Adrenal gland (tissue), 5 donors: ENCODE data around the gene CEBPZ.

Experiments used
- POLR2A ChIP-seq, 2 donors: fragments of 450-650 bp; IDR thresholded peaks; one replicate each; pipeline ENCODE4 v1.6.1; 2017; ENCODE audit warnings: antibody characterized with exemption in 2 of 2, mild to moderate bottlenecking in 2 of 2, moderate library complexity in 1 of 2
- TF ChIP-seq, protein P1 (sequence below), 6 experiments: fragments of 450-650 bp in 4 of 6; fragments of 200-600 bp in 2 of 6; sonication (generic) in 1 of 6; IDR thresholded peaks; 1 replicate in 5 of 6; 2 replicates in 1 of 6; pipeline versions ENCODE4 v1.5.1 to v1.8.0; 2016 to 2021; ENCODE audit warnings: antibody characterized with exemption in 6 of 6, mild to moderate bottlenecking in 2 of 6, moderate library complexity in 1 of 6
- donor health status: DM: no; HTN: no; CAD: no.

DNA sequence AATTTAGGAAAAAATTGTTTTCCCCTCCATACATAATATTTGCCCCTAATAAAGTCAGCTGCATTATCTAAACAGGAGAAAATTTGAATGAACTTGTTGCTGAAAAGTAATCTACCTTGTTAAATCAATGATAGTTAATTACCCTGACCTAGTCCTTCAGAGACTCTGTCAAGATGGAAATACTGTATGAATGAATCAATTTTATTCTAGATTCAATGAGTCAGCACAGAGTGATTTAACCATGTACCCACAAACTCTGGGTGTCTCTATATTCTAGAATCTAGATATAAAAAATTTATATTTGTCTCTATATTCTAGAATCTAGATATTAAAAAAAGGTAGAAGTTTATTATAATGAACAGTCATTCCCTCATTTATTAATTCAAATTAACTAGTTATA, 36.3 kb upstream of the CEBPZ start:
- TF ChIP-seq, protein P1, sequence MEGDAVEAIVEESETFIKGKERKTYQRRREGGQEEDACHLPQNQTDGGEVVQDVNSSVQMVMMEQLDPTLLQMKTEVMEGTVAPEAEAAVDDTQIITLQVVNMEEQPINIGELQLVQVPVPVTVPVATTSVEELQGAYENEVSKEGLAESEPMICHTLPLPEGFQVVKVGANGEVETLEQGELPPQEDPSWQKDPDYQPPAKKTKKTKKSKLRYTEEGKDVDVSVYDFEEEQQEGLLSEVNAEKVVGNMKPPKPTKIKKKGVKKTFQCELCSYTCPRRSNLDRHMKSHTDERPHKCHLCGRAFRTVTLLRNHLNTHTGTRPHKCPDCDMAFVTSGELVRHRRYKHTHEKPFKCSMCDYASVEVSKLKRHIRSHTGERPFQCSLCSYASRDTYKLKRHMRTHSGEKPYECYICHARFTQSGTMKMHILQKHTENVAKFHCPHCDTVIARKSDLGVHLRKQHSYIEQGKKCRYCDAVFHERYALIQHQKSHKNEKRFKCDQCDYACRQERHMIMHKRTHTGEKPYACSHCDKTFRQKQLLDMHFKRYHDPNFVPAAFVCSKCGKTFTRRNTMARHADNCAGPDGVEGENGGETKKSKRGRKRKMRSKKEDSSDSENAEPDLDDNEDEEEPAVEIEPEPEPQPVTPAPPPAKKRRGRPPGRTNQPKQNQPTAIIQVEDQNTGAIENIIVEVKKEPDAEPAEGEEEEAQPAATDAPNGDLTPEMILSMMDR (IDR thresholded peaks at IDR 0.05): no peak
- TF ChIP-seq POLR2A (IDR thresholded peaks at IDR 0.05): no peak
